ENCODE measurements around the gene USP28. TPM values are rescaled to one million over a fixed set of nuclear protein-coding genes. Genes with fewer than 3 reads are reported as not detected.
"Not testable (repeated sequence)": the region's sequence is repeated elsewhere in the genome, so short reads cannot be mapped to it uniquely, and the experiment has no call there.

USP28 gene, protein sequence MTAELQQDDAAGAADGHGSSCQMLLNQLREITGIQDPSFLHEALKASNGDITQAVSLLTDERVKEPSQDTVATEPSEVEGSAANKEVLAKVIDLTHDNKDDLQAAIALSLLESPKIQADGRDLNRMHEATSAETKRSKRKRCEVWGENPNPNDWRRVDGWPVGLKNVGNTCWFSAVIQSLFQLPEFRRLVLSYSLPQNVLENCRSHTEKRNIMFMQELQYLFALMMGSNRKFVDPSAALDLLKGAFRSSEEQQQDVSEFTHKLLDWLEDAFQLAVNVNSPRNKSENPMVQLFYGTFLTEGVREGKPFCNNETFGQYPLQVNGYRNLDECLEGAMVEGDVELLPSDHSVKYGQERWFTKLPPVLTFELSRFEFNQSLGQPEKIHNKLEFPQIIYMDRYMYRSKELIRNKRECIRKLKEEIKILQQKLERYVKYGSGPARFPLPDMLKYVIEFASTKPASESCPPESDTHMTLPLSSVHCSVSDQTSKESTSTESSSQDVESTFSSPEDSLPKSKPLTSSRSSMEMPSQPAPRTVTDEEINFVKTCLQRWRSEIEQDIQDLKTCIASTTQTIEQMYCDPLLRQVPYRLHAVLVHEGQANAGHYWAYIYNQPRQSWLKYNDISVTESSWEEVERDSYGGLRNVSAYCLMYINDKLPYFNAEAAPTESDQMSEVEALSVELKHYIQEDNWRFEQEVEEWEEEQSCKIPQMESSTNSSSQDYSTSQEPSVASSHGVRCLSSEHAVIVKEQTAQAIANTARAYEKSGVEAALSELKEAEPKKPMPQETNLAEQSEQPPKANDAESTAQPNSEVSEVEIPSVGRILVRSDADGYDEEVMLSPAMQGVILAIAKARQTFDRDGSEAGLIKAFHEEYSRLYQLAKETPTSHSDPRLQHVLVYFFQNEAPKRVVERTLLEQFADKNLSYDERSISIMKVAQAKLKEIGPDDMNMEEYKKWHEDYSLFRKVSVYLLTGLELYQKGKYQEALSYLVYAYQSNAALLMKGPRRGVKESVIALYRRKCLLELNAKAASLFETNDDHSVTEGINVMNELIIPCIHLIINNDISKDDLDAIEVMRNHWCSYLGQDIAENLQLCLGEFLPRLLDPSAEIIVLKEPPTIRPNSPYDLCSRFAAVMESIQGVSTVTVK
- 10 to 100 TPM; 10.4 to 41.6 (median 18.0) TPM for total RNA-seq

DNA sequence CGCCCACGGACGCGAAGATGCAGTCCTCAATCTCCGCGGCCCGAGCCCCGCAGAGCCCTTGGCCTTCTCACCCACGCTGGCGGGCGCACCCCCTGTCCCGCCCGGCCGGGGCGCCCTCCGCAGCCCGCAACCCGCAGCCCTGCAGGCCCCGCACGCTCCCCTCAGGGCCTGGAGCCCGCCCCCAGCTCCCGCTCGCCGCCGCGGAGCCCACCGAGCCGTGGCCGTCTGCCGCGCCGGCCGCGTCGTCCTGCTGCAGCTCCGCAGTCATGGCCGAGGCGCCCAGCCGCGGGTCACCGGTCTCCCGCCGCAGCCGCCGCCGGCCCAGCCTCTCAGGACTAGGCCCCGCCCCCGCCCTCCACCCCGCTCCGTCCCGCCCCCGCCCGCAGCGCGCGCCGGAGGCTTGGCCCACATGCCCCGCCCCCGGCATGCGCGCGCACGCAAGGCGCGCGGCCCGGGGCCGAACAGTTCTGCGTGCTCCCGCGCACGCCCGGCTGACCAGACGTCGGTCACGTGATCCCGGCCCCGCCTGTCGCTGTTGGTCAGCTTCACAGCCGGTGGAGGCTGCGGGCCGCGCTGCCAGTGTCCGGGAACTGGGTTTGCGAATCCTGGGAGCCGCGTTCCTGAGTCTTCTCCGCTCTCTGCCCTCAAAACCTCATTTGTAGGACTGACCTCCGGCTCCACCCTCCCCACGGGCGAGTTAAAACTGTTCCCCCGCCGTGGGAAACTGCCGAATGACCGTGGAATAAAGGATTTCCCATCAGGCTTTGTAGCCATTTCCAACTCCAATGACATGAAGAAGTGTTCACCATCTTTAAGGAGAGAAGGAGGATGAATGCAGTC, at the start of gene USP28:
Gene USP28, minus strand, starts transcription at position 339 of the 840 bp plus-strand sequence. Its CDS starts 71 bp downstream, at position 268.
- ATAC-seq (replicated peaks in 6 of 8), result peak; percentile 89 to 95 (median 92)
- Histone ChIP-seq H3K4me3 (peak within 1 kb of the TSS; percentile 68 to 93 (median 84)), H3K4me1 (replicated peaks in 1 of 2) (peaks cover 28 to 29% of the 10 kb centered on the region in 2 donors), H3K27ac (peak within 1 kb of the TSS; percentile 95 to 98)
- in situ Hi-C loops (cut with MboI; ENCODE audit: low pct_unique_long_range_greater_than_20kb in 2 of 9, low sequenced_read_pairs in 9 of 9, unreplicated experiment in 9 of 9), result loop anchor here in 3 of 9 experiments (25.0 kb wide), 1 partner anchor 387 kb away; no protein-coding TSS in a partner anchor
- 0 to 4% (median 0%) methylated on average over 2 to 12 of the region's 95 CpGs; no CpG with 5 or more reads in 6 of the 10 experiments for WGBS, 10 experiments

DNA sequence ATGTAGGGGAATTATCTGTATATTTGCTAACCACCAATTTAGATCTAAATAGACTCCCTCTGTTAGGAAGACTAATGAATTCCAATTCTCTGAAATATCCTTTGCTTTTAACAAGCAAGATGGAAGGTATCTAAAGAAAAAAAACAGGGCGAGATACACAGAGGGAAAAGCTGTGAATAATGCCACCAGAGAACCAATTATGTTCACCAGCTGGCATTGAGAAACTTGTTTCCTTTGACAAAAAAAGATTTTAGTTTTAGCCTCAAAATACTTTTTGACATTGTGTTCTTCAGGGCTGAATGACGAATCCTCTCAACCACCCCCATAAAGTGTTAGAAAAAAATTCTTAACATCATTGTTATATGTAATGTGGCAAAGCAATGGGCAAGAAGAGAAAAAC, 48.2 kb upstream of the USP28 start:
- H3K27ac ChIP-seq, result no peak overlapping the region
- WGBS, 10 experiments, result 0 to 100% (median 75%) methylated on average over 2 of the region's 2 CpGs
- H3K4me1 ChIP-seq (replicated peaks in 1 of 2), result no peaks in the 10 kb centered on the region
- in situ Hi-C loops (cut with MboI; ENCODE audit: low pct_unique_long_range_greater_than_20kb in 2 of 9, low sequenced_read_pairs in 9 of 9, unreplicated experiment in 9 of 9), result no loop called here
- no peak overlapping the region for H3K4me3 ChIP-seq
- ATAC-seq (replicated peaks in 6 of 8), result no peak

DNA sequence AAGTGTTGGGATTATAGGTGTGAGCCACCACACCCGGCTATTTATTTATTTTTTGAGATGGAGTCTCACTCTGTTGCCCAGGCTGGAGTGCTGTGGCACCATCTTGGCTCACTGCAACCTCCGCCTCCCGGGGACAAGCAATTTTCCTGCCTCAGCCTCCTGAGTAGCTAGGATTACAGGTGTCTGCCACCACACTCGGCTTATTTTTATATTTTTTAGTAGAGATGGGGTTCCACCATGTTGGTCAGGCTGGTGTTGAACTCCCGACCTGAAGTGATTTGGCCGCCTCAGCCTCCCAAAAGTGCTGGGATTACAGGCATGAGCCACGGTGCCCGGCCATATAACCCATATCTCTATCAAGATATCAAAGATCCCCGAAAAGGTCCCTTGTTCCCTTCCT, 36.1 kb upstream of the USP28 start:
- H3K4me3 ChIP-seq; in situ Hi-C loops (cut with MboI; ENCODE audit: low pct_unique_long_range_greater_than_20kb in 2 of 9, low sequenced_read_pairs in 9 of 9, unreplicated experiment in 9 of 9); H3K27ac ChIP-seq; ATAC-seq (replicated peaks in 6 of 8): not testable (repeated sequence)
- 40 to 94% (median 86%) methylated on average over 1 to 4 of the region's 9 CpGs; no CpG with 5 or more reads in 4 of the 10 experiments for WGBS, 10 experiments
- H3K4me1 ChIP-seq (replicated peaks in 1 of 2), result peaks cover 8 to 18% of the 10 kb centered on the region in 2 donors

DNA sequence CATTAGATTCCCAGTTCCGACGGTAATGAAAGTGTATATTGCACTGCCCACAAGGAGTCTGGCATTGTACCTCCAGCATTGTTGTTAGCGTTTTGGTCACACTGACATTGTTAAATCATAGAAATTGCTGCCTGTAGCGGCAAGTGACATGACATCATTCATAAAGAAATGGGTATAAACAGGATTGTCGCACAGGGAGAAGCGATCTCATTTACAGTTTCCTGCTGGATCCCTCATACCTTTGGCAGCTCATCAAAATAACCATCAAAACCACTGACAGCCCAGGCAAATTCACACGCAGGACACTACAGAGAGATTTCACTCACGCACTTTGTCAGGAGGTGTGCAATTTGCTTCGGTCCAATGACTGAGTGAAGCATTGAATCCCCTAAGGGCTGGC, 32.7 kb upstream of the USP28 start:
- 39 to 100% (median 80%) methylated on average over 1 to 6 of the region's 9 CpGs; no CpG with 5 or more reads in 1 of the 10 experiments for WGBS, 10 experiments
- ATAC-seq (replicated peaks in 6 of 8), result peak in 5 of 8 experiments; percentile 28 to 59 (median 46)
- Histone ChIP-seq H3K27ac (peak overlapping the region in 1 of 2 donors; percentile 11), H3K4me3 (no peak overlapping the region), H3K4me1 (replicated peaks in 1 of 2) (peaks cover 9 to 28% of the 10 kb centered on the region in 2 donors)
- in situ Hi-C loops (cut with MboI; ENCODE audit: low pct_unique_long_range_greater_than_20kb in 2 of 9, low sequenced_read_pairs in 9 of 9, unreplicated experiment in 9 of 9), result no loop called here

DNA sequence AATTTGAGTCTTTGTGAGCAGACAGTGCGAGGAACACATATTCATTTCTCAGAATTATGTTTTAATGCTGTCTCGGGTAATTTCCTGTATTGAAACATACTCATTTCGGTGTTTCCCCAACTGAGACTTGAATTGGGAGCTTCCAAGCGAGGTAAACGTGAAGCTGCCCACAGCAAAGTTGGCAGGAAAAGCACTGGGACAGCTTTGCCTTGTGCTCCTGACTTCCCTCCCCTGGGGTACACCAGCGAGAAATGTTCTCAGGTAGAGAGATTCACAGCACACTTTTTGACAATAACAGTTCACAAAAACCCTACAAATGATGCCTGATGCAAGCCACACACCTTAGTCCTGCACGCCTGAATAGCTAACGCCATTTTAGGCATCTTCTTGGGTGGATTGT, 32.3 kb upstream of the USP28 start:
- 33 to 100% (median 79%) methylated on average over 1 to 8 of the region's 8 CpGs for WGBS, 10 experiments
- peaks cover 9 to 28% of the 10 kb centered on the region in 2 donors for H3K4me1 ChIP-seq (replicated peaks in 1 of 2)
- peak in 3 of 8 experiments; percentile 5 to 7 (median 5) for ATAC-seq (replicated peaks in 6 of 8)
- peak overlapping the region in 1 of 2 donors; percentile 11 for H3K27ac ChIP-seq
- in situ Hi-C loops (cut with MboI; ENCODE audit: low pct_unique_long_range_greater_than_20kb in 2 of 9, low sequenced_read_pairs in 9 of 9, unreplicated experiment in 9 of 9), result no loop called here
- H3K4me3 ChIP-seq, result no peak overlapping the region

DNA sequence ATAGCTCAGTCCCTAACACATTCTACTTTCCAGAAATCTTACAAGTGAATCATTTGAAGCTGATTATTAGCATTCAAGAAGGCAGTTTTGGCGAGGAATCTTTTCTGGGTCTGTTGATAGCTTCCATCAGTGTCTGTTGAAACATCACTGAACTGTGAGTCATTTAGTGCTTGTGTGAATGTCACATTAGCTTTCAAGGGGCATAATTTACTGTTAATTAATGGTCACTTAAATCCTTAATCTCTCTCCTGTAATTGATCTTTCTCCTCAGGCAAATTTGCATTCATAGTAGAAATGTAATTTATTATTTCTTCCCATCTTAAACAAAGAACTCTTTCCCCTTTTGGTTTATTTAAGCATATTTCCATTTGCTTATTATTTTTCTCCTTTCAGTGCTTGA, 31.8 kb upstream of the USP28 start:
- peak in 5 of 8 experiments; percentile 72 to 86 (median 81) for ATAC-seq (replicated peaks in 6 of 8)
- WGBS, 10 experiments, result 0 to 60% (median 0%) methylated on average over 1 of the region's 1 CpG; no CpG with 5 or more reads in 3 of the 10 experiments
- H3K4me1 ChIP-seq (replicated peaks in 1 of 2), result peaks cover 9 to 28% of the 10 kb centered on the region in 2 donors
- H3K4me3 ChIP-seq, result no peak overlapping the region
- in situ Hi-C loops (cut with MboI; ENCODE audit: low pct_unique_long_range_greater_than_20kb in 2 of 9, low sequenced_read_pairs in 9 of 9, unreplicated experiment in 9 of 9), result no loop called here
- no peak overlapping the region for H3K27ac ChIP-seq

DNA sequence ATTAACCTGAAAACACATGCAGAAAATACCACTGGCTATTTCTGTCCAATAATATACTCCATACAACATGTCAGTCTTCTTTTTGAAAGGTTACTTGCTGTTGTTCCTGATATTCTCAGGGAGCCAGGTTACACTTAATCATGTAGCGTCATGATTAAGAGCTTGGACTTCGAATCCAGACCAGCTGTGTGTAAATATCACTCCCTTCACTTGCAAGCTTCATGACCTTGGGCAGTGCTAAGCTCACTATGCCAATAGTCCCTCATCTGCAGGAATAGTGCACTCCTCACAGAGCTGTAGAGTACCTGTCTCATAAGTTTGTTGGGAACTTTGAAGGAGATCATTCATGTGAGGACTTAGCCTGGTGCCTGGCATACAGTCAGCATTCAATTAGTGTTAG, 31.1 kb upstream of the USP28 start:
- peak in 5 of 8 experiments; percentile 46 to 56 (median 52) for ATAC-seq (replicated peaks in 6 of 8)
- peaks cover 9 to 28% of the 10 kb centered on the region in 2 donors for H3K4me1 ChIP-seq (replicated peaks in 1 of 2)
- no peak overlapping the region for H3K27ac ChIP-seq
- H3K4me3 ChIP-seq, result no peak overlapping the region
- in situ Hi-C loops (cut with MboI; ENCODE audit: low pct_unique_long_range_greater_than_20kb in 2 of 9, low sequenced_read_pairs in 9 of 9, unreplicated experiment in 9 of 9), result no loop called here
- 29 to 88% (median 79%) methylated on average over 1 to 2 of the region's 2 CpGs; no CpG with 5 or more reads in 6 of the 10 experiments for WGBS, 10 experiments

DNA sequence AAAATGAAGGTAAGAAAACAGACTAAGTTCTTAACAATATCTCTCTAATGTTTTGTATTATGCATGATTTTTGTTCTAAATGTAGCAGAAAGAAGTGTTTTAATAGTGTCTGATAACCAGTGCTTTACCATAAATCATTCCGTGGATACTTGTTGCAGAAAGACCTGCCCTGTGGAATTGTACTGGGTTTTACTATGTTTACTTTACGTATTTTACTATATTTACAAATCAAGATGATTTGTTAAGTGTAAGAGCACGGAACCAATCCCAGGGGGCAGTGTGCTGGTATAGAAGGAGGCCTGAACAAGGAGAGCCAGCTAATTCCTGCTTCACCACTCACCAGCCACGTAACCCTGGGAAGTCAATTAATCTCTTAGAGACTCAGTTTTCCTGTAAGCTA, 30.7 kb upstream of the USP28 start:
- Histone ChIP-seq H3K27ac (no peak overlapping the region), H3K4me1 (replicated peaks in 1 of 2) (peaks cover 9 to 28% of the 10 kb centered on the region in 2 donors), H3K4me3 (no peak overlapping the region)
- 0 to 89% (median 65%) methylated on average over 3 to 4 of the region's 4 CpGs; no CpG with 5 or more reads in 2 of the 10 experiments for WGBS, 10 experiments
- in situ Hi-C loops (cut with MboI; ENCODE audit: low pct_unique_long_range_greater_than_20kb in 2 of 9, low sequenced_read_pairs in 9 of 9, unreplicated experiment in 9 of 9), result no loop called here
- ATAC-seq (replicated peaks in 6 of 8), result peak in 6 of 8 experiments; percentile 56 to 75 (median 61)

DNA sequence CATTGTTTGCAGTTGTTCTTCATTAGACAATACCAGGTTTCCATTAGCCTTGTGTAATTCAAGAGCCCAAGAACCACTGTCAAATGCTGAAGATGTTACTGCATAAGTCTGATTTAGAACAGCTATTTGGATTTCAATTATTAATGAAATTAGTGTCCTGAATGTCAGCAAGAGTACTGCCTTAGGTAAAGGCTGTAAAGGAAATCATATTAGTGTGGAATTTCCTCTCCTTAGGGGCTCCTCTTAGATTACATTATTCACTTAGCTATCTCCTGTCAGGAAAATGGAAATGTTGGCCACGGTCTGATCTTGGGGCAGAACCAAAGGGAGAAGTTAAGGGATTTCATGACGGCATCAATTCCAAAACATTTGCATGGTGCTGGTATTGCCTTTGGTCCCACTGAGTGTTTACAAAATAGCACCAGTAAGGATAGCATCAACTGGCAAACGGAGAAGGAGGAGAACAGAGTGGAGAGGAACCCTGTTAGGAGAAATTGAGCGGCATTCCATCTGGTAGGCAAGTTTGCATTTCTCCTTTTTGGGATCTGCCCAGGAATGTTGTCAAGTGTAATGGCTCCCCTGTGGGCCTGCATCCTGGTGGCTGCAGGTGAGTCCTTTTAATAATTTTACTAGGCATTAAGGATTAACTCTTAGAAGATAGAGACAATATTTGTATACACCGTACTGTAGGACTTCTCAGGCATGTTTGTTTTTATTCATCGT, 29.2 kb upstream of the USP28 start, which contains the start of gene HTR3B:
Gene HTR3B, plus strand, starts transcription at position 418 of the 723 bp plus-strand sequence. Its CDS starts 138 bp downstream, at position 556.
- no peak within 1 kb of the TSS for H3K27ac ChIP-seq
- in situ Hi-C loops (cut with MboI; ENCODE audit: low pct_unique_long_range_greater_than_20kb in 2 of 9, low sequenced_read_pairs in 9 of 9, unreplicated experiment in 9 of 9), result no loop called here
- peaks cover 9 to 28% of the 10 kb centered on the region in 2 donors for H3K4me1 ChIP-seq (replicated peaks in 1 of 2)
- H3K4me3 ChIP-seq, result no peak within 1 kb of the TSS
- 21 to 94% (median 58%) methylated on average over 2 to 6 of the region's 6 CpGs; no CpG with 5 or more reads in 1 of the 10 experiments for WGBS, 10 experiments
- ATAC-seq (replicated peaks in 6 of 8), result peak in 1 of 8 experiments; percentile 5

DNA sequence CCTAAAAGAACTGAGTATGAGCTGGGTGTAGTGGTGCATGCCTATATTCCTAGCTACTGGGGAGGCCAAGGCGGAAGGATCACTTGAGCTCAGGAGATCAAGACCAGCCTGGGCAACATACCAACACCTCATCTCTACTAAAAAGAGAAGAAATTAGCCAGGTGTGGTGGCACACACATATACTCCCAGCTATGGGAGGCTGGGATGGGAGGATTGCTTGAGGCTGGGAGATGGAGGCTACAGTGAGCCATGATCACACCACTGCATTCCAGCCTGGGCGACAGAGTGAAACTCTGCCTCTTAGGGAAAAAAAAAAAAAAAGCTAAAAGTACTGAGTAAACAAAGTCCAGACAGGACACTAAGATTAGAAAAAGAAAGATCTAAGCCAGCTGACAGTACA, 25.8 kb upstream of the USP28 start:
- in situ Hi-C loops (cut with MboI; ENCODE audit: low pct_unique_long_range_greater_than_20kb in 2 of 9, low sequenced_read_pairs in 9 of 9, unreplicated experiment in 9 of 9), result no loop called here
- WGBS, 10 experiments, result 33 to 100% (median 83%) methylated on average over 1 to 2 of the region's 2 CpGs; no CpG with 5 or more reads in 3 of the 10 experiments
- no peak for ATAC-seq (replicated peaks in 6 of 8)
- Histone ChIP-seq H3K4me1 (replicated peaks in 1 of 2) (peaks cover 0 to 6% of the 10 kb centered on the region in 2 donors), H3K4me3 (no peak overlapping the region), H3K27ac (no peak overlapping the region)

Measured in motor neuron (in vitro differentiated cells).